Ishikawa (cell line): Measurements from ENCODE around the gene SLC6A1.

Experiments used
- CEBPB ChIP-seq: IDR thresholded peaks from 2 replicates; pipeline ENCODE4 v1.6.1; 2012
- CREB1 ChIP-seq: IDR thresholded peaks from 2 replicates; pipeline ENCODE4 v1.6.1; 2012; ENCODE audit warnings: low read depth
- EGR1 ChIP-seq: IDR thresholded peaks from 2 replicates; pipeline ENCODE4 v1.6.1; 2012
- EP300 ChIP-seq: IDR thresholded peaks from 2 replicates; pipeline ENCODE4 v1.6.1; 2012; ENCODE audit warnings: borderline replicate concordance
- FOXM1 ChIP-seq: IDR thresholded peaks from 2 replicates; pipeline ENCODE4 v1.6.1; 2012; ENCODE audit warnings: low read depth, borderline replicate concordance
- MAX ChIP-seq: IDR thresholded peaks from 2 replicates; pipeline ENCODE4 v1.6.1; 2012
- NFIC ChIP-seq: IDR thresholded peaks from 2 replicates; pipeline ENCODE4 v1.6.1; 2012
- RAD21 ChIP-seq: IDR thresholded peaks from 2 replicates; pipeline ENCODE4 v1.6.1; 2012; ENCODE audit warnings: low read depth
- TAF1 ChIP-seq: IDR thresholded peaks from 2 replicates; pipeline ENCODE4 v1.6.1; 2012; ENCODE audit warnings: low read depth, mild to moderate bottlenecking
- TCF12 ChIP-seq: IDR thresholded peaks from 2 replicates; pipeline ENCODE4 v1.6.1; 2012; ENCODE audit warnings: low read depth
- TEAD4 ChIP-seq: IDR thresholded peaks from 2 replicates; pipeline ENCODE4 v1.6.1; 2012
- YY1 ChIP-seq: IDR thresholded peaks from 2 replicates; pipeline ENCODE4 v1.6.1; 2012; ENCODE audit warnings: low read depth
- ZBTB7A ChIP-seq: IDR thresholded peaks from 2 replicates; pipeline ENCODE4 v1.6.1; 2012; ENCODE audit warnings: low read depth
- TF ChIP-seq, protein P1 (sequence below): IDR thresholded peaks from 2 replicates; pipeline ENCODE4 v1.6.1; 2012
- TF ChIP-seq, protein P2 (sequence below): IDR thresholded peaks from 2 replicates; pipeline ENCODE4 v1.6.1; 2012; ENCODE audit warnings: low read depth, mild to moderate bottlenecking

Gene SLC6A1

DNA sequence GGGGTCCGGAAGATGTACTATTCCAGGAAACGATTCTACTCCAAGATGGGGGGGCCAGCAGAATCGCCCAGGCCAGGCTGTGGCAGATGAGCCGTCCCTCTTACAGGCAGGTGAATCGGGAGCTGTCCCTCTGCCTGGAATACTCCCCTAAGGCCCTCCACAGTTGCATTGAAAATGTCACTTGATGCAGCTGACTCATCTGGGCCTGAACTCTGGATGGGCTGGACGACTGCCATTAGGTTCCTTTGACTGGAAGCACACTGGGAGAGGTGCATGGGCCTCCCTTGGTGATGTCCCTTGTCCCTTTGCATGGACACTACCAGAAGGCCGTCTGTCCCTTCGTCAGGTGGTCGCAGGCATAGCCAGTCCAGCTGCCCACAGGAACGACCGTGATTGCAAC is 92.1 kb downstream of the SLC6A1 start:
- TF ChIP-seq EP300 (no peak), TEAD4 (no peak), CREB1 (no peak), YY1 (no peak), MAX (no peak), TAF1 (no peak), NFIC (no peak), ZBTB7A (no peak), EGR1 (no peak), TCF12 (no peak), FOXM1 (no peak), CEBPB (no peak), RAD21 (no peak)
- TF ChIP-seq, protein P1, sequence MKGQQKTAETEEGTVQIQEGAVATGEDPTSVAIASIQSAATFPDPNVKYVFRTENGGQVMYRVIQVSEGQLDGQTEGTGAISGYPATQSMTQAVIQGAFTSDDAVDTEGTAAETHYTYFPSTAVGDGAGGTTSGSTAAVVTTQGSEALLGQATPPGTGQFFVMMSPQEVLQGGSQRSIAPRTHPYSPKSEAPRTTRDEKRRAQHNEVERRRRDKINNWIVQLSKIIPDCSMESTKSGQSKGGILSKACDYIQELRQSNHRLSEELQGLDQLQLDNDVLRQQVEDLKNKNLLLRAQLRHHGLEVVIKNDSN = no peak
- TF ChIP-seq, protein P2, sequence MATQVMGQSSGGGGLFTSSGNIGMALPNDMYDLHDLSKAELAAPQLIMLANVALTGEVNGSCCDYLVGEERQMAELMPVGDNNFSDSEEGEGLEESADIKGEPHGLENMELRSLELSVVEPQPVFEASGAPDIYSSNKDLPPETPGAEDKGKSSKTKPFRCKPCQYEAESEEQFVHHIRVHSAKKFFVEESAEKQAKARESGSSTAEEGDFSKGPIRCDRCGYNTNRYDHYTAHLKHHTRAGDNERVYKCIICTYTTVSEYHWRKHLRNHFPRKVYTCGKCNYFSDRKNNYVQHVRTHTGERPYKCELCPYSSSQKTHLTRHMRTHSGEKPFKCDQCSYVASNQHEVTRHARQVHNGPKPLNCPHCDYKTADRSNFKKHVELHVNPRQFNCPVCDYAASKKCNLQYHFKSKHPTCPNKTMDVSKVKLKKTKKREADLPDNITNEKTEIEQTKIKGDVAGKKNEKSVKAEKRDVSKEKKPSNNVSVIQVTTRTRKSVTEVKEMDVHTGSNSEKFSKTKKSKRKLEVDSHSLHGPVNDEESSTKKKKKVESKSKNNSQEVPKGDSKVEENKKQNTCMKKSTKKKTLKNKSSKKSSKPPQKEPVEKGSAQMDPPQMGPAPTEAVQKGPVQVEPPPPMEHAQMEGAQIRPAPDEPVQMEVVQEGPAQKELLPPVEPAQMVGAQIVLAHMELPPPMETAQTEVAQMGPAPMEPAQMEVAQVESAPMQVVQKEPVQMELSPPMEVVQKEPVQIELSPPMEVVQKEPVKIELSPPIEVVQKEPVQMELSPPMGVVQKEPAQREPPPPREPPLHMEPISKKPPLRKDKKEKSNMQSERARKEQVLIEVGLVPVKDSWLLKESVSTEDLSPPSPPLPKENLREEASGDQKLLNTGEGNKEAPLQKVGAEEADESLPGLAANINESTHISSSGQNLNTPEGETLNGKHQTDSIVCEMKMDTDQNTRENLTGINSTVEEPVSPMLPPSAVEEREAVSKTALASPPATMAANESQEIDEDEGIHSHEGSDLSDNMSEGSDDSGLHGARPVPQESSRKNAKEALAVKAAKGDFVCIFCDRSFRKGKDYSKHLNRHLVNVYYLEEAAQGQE = no peak

- TF ChIP-seq TEAD4 (no peak), EP300 (no peak), TAF1 (no peak), ZBTB7A (no peak)
Measured at GRCh38 chr3:11085093-11085840, 92.7 kb downstream of the SLC6A1 start.

DNA sequence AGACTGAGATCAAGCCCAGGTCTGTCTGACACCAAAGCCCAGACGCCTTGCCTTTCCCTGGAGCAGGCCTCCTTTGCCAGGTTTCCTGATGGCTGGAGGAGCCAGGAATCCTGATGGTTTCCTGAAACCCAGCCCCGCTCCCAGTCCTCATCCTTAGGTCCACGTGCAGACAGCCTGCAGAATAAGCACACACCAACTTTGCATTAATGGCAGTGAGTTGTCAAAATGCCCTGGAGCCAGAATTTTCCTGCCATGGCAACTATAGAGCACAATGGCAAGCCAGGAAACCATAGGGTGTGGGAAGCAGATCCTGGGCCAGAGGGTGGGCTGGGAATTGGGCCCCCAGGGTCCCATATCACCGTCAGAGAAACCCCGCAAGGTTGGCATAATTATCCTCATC is 94.3 kb downstream of the SLC6A1 start:
- TF ChIP-seq ZBTB7A (no peak), CREB1 (no peak)

DNA sequence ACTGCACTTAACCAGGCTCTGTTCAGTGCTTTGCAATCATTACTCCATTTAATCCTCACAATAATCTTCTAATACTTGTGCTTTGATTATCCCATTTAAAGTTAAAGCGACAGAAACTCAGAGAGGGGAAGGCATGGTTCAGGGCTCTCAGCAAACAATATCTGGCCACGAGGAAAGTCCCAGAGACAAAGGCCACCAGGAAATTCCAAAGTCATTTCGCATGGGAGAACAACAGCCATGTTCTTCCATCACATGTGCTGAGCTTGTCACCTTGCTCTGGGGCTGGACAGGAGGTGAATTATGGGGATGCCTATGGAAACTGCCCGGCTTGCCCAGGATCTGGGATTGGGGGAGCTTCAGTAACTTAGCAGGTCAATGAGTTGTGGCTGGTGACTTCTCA is 95.5 kb downstream of the SLC6A1 start:
- TF ChIP-seq TEAD4 (no peak), NFIC (no peak), EGR1 (no peak), TCF12 (no peak), RAD21 (no peak), MAX (no peak), EP300 (no peak), TAF1 (no peak), YY1 (no peak), FOXM1 (no peak), CEBPB (no peak), ZBTB7A (no peak), CREB1 (no peak)
- TF ChIP-seq, protein P1 = no peak
- TF ChIP-seq, protein P2 = no peak

- TF ChIP-seq YY1 = no peak
- TF ChIP-seq FOXM1 = no peak
- no peak for TF ChIP-seq MAX
- TF ChIP-seq RAD21 = no peak
- no peak for TF ChIP-seq CEBPB
- no peak for TF ChIP-seq EGR1
- TF ChIP-seq, protein P2 = no peak
- no peak for TF ChIP-seq ZBTB7A
Measured at GRCh38 chr3:11088831-11089230, 96.3 kb downstream of the SLC6A1 start.
